ENCODE measurements around the gene AQP12B.

The AQP12B gene

GRCh38 chr2:240632306-240632721 lies 50.4 kb downstream of the AQP12B start:
- no peak for DNase-seq (ENCODE audit: low read depth in 2 of 2)

DNA sequence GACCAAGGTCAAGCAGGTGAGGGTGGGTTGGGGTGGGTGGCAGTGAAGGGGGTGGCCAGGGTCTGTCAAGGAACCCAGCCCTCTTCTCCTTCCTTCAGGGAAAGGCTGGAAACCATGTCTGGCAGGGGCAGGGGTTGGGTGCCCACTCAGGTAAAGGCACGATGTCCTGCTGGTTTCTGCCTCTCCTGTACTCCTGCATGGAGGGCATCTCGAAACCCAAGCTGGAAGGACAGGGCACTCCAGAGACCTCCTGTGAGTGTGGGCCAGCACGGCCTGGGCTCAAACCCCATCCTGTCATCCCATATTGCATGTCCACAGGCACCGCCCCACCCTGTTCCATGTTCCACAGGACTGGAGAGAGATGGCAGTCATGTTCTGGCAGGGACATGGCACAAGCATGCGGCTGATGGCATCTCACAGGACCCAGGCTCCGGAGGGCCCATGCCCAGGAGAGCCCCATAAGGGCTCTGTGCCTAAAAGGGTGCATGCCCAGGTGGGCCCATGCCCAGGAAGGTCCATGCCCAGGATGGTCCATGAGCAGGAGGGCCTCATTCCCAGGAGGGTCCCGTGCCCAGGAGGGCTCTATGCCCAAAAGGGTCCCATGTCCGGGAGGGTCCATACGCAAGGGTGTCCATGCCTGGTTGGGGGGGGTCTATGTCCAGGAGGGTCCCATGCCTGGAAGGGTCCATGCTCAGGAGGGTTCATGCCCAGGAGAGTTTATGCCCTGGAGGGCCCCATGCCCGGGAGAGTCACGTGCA lies 51.0 kb downstream of the AQP12B start:
- DNase-seq (ENCODE audit: low read depth in 2 of 2), result no peak

DNA sequence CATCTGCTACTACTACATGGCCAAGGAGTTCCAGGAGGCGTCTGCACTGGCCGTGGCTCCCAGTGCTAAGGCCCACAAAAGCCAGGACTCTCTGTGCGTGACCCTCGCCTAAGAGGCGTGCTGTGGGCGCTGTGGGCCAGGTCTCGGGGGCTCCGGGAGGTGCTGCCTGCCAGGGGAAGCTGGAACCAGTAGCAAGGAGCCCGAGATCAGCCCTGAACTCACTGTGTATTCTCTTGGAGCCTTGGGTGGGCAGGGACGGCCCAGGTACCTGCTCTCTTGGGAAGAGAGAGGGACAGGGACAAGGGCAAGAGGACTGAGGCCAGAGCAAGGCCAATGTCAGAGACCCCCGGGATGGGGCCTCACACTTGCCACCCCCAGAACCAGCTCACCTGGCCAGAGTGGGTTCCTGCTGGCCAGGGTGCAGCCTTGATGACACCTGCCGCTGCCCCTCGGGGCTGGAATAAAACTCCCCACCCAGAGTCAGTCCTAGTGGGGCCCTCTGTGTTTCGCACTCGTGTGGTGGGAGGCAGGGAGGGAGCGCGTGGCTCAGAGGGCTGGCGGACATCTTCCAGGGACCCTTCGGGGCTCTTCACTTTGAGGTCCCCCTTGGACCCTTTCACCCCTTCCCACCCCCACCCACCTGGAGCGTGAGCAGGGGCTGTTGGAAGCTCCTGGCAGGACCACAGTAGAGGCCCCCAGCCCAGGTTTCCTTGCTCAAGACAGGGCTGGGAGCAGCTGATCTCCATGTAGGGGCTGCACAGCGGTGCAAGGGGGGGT lies 51.7 kb downstream of the AQP12B start:
- no peak for DNase-seq (ENCODE audit: low read depth in 2 of 2)

DNA sequence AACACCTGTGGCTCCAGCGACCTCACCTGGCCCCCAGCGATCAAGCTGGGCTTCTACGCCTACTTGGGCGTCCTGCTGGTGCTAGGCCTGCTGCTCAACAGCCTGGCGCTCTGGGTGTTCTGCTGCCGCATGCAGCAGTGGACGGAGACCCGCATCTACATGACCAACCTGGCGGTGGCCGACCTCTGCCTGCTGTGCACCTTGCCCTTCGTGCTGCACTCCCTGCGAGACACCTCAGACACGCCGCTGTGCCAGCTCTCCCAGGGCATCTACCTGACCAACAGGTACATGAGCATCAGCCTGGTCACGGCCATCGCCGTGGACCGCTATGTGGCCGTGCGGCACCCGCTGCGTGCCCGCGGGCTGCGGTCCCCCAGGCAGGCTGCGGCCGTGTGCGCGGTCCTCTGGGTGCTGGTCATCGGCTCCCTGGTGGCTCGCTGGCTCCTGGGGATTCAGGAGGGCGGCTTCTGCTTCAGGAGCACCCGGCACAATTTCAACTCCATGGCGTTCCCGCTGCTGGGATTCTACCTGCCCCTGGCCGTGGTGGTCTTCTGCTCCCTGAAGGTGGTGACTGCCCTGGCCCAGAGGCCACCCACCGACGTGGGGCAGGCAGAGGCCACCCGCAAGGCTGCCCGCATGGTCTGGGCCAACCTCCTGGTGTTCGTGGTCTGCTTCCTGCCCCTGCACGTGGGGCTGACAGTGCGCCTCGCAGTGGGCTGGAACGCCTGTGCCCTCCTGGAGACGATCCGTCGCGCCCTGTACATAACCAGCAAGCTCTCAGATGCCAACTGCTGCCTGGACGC lies 52.5 kb downstream of the AQP12B start:
- DNase-seq (ENCODE audit: low read depth in 2 of 2), result no peak

DNA sequence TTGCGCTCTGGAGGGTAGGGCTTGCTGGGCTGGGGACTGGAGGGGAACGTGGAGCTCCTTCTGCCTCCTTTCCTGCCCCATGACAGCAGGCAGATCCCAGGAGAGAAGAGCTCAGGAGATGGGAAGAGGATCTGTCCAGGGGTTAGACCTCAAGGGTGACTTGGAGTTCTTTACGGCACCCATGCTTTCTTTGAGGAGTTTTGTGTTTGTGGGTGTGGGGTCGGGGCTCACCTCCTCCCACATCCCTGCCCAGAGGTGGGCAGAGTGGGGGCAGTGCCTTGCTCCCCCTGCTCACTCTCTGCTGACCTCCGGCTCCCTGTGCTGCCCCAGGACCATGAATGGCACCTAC lies 53.1 kb downstream of the AQP12B start:
- no peak for DNase-seq (ENCODE audit: low read depth in 2 of 2)

DNA sequence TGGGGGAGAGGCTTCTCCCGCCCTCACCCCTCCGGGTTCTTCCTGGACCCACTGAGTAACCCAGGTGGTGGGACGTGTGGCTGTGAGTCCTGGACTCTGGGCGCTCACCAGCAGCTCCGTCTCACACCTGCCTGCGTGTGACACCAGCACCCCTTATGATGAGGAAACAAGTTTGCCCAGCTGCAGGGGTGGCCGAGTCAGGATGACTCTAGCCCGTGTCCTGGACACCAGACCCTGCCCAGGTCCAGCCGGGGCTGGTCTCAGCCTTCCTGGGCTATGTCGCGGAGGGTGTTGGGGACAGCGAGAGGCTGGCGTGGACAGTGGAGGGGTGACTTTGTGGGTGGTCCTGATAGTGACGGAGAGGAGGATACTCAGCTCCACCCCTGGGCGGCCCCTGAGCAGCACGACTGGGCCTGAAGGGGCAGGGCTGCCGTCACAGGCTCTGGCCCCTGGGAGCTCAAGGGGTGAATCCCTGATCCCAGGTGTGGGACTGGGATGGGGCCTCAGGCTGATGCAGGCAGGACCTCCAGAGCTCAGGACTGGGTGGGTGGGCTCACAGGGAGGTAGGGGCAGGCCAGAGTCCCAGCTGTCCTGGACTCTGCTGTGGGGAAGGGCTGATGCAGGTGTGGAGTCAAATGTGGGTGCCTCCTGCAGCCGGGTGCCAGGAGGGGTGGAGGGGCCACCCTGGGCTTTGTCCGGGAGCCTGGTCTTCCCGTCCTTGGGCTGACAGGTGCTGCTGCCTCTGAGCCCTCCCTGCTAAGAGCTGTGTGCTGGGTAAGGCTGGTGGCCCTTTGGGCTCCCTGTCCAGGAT lies 53.7 kb downstream of the AQP12B start:
- DNase-seq (ENCODE audit: low read depth in 2 of 2), result no peak

GRCh38 chr2:240628507-240628807 lies 54.2 kb downstream of the AQP12B start:
- DNase-seq (ENCODE audit: low read depth in 2 of 2), result no peak

GRCh38 chr2:240627736-240628506 lies 54.8 kb downstream of the AQP12B start:
- DNase-seq (ENCODE audit: low read depth in 2 of 2), result no peak

DNA sequence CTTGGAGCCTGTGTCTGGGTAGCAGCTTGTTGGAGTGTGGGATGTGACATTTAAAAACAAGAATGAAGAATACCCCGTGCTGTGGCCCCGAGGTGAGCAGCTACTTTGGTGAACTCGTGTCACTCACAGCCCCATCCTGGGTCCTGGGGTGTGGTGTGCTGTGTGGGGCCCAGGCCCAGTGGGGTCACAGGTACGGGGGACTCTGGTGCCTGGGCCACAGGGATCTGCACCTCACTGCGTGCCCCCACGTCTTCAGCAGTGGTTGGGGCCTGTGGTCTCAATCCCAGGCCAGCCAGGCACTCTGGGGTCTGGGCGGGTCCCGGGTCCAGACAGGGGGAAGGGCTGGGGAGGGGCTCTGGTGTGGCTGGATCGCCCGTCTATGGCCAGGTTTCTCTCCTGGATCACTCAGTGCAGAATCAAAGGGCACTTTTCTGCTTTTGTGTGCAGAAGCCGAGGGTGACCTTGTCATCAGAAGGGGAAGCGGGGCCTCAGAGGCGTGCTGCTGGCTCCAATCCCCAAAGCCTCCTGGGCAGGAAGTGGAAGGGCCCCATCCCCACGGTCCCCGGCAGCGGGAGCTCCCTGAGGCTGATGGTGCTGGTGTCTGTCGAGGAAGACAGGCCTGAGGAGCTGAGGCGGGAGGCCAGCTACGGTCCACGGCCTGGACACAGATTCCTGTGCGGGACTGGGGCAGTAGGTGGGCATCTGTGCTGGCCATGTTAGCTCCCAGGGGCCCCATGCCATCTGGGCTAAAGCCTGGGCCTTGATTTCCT lies 56.0 kb downstream of the AQP12B start:
- DNase-seq (ENCODE audit: low read depth in 2 of 2), result peak; percentile 13 to 26

All from activated CD4-positive, alpha-beta T cell treated with anti-CD3 and anti-CD28 coated beads for 24 hours (primary cell).